PC-3 (cell line): ENCODE measurements around the gene DLEU7.

Experiments
- EZH2 ChIP-seq: fragments of 300-600 bp; sonication (generic); IDR thresholded peaks from one replicate; pipeline ENCODE4 v1.6.1; 2017; ENCODE audit warnings: antibody characterized with exemption, mild to moderate bottlenecking, low read length; ENCODE audit not compliant: unreplicated experiment
- EZH2phosphoT487 ChIP-seq: fragments of 300-600 bp; sonication (generic); IDR thresholded peaks from 2 replicates; pipeline ENCODE4 v1.6.1; 2018; ENCODE audit warnings: mild to moderate bottlenecking, antibody characterized with exemption, low read length, borderline replicate concordance
- TF ChIP-seq, protein P1 (sequence below): fragments of 300-600 bp; sonication (generic); conservative IDR thresholded peaks from 2 replicates; pipeline ENCODE4 v1.5.1; 2017; ENCODE audit warnings: antibody characterized with exemption, low read depth, mild to moderate bottlenecking, low read length

DNA sequence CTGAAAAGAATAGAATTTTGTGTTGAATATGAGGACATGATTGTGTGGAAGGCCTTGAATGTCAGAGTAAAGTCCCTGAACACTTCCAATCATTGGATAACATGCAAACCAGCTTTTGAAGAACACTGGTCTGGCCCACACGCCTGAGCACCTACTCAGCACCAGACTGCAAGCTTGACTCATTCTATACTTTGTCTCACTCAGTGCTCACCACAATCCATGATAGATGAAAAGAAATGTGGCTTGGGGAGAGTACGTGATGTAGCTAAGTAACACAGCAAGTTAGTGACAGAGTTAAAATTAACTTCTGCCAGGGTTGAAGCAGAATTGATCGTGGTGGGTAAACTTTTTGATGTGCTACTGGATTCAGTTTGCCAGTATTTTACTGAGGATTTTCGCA, 12.0 kb downstream of the DLEU7 start:
- TF ChIP-seq, protein P1, sequence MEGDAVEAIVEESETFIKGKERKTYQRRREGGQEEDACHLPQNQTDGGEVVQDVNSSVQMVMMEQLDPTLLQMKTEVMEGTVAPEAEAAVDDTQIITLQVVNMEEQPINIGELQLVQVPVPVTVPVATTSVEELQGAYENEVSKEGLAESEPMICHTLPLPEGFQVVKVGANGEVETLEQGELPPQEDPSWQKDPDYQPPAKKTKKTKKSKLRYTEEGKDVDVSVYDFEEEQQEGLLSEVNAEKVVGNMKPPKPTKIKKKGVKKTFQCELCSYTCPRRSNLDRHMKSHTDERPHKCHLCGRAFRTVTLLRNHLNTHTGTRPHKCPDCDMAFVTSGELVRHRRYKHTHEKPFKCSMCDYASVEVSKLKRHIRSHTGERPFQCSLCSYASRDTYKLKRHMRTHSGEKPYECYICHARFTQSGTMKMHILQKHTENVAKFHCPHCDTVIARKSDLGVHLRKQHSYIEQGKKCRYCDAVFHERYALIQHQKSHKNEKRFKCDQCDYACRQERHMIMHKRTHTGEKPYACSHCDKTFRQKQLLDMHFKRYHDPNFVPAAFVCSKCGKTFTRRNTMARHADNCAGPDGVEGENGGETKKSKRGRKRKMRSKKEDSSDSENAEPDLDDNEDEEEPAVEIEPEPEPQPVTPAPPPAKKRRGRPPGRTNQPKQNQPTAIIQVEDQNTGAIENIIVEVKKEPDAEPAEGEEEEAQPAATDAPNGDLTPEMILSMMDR, result no peak
- TF ChIP-seq EZH2 (no peak), EZH2phosphoT487 (no peak)
